Measurements from ENCODE around the gene GRB14. TPM values are rescaled to one million over a fixed set of nuclear protein-coding genes. Genes with fewer than 3 reads are reported as not detected.

GRB14 gene
- total and polyA plus RNA-seq, 7 donors: 0.74 to 30.0 (median 4.8) TPM

DNA sequence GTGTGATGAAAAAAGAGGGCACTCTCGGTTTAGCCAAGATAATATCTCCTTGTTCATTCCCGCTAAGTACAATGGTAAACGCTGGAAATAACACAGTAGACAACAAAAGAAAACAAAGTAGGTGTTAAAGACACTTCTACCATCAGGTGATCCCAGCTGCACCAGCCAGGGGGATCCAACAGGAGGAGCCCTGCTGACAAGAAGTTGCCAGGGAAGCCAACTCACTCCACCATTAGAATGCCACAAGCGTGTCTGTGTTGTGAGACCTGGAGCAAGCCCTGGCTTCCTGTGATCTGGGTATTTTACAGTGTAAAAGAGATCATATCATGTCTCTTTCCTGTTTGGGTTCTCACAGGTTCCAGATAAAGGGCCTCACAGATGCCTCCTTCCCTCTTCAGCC lies 117.0 kb downstream of the GRB14 start:
- Histone ChIP-seq H3K27me3 (ENCODE audit: insufficient read depth in 3 of 3, low read length in 2 of 3) (no peaks in the 10 kb centered on the region), H3K27ac (no peak overlapping the region), H3K9me3 (no peaks in the 10 kb centered on the region), H3K4me3 (no peak overlapping the region), H3K36me3 (ENCODE audit: insufficient read depth in 1 of 2, low read depth in 1 of 2) (no peaks in the 10 kb centered on the region), H3K4me1 (no peaks in the 10 kb centered on the region)
- DNase-seq: no peak
- 88 to 89% (median 89%) methylated on average over 4 of the region's 4 CpGs for WGBS, 3 donors
- ATAC-seq: peak in 1 of 4 donors; percentile 42
- intact Hi-C loops (cut with DNase I): no loop called here
- TF ChIP-seq, protein P1, sequence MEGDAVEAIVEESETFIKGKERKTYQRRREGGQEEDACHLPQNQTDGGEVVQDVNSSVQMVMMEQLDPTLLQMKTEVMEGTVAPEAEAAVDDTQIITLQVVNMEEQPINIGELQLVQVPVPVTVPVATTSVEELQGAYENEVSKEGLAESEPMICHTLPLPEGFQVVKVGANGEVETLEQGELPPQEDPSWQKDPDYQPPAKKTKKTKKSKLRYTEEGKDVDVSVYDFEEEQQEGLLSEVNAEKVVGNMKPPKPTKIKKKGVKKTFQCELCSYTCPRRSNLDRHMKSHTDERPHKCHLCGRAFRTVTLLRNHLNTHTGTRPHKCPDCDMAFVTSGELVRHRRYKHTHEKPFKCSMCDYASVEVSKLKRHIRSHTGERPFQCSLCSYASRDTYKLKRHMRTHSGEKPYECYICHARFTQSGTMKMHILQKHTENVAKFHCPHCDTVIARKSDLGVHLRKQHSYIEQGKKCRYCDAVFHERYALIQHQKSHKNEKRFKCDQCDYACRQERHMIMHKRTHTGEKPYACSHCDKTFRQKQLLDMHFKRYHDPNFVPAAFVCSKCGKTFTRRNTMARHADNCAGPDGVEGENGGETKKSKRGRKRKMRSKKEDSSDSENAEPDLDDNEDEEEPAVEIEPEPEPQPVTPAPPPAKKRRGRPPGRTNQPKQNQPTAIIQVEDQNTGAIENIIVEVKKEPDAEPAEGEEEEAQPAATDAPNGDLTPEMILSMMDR (IDR thresholded peaks at IDR 0.05): no peak

- WGBS, 3 donors: 80 to 86% (median 81%) methylated on average over 2 of the region's 2 CpGs
- Histone ChIP-seq H3K4me1 (no peaks in the 10 kb centered on the region), H3K27ac (no peak overlapping the region), H3K27me3 (ENCODE audit: insufficient read depth in 3 of 3, low read length in 2 of 3) (no peaks in the 10 kb centered on the region), H3K4me3 (no peak overlapping the region), H3K9me3 (no peaks in the 10 kb centered on the region), H3K36me3 (ENCODE audit: insufficient read depth in 1 of 2, low read depth in 1 of 2) (no peaks in the 10 kb centered on the region)
- DNase-seq: no peak
- intact Hi-C loops (cut with DNase I): no loop called here
- TF ChIP-seq, protein P1 (IDR thresholded peaks at IDR 0.05): no peak
- ATAC-seq: no peak
These were observed 122.4 kb downstream of the GRB14 start for GRCh38 chr2:164498836-164499235.

DNA sequence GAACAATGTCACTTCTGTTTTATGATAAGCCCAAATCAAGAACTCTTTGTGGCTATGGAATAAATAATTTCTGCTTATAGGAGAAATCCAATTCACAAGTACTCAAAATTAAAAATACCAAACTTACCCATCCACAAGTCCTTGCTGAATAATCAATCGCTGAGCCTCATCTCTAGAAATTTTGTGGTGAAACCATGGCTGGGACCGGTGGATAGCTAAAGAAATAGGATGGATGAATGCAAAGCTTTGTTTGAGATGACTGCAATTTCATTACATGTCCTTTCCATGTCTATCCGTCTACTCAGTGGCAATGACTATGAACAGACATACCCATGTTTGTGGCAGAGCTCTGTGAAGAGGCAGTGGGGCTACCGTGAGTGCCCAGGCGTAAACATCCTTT lies 124.4 kb downstream of the GRB14 start:
- 88 to 94% (median 92%) methylated on average over 5 of the region's 5 CpGs for WGBS, 3 donors
- Histone ChIP-seq H3K9me3 (no peaks in the 10 kb centered on the region), H3K36me3 (ENCODE audit: insufficient read depth in 1 of 2, low read depth in 1 of 2) (no peaks in the 10 kb centered on the region), H3K27me3 (ENCODE audit: insufficient read depth in 3 of 3, low read length in 2 of 3) (no peaks in the 10 kb centered on the region), H3K4me1 (no peaks in the 10 kb centered on the region), H3K27ac (no peak overlapping the region), H3K4me3 (no peak overlapping the region)
- TF ChIP-seq, protein P1 (IDR thresholded peaks at IDR 0.05): no peak
- no peak for DNase-seq
- intact Hi-C loops (cut with DNase I): no loop called here
- no peak for ATAC-seq

GRCh38 chr2:164496421-164496820 lies 124.9 kb downstream of the GRB14 start:
- Histone ChIP-seq H3K9me3 (no peaks in the 10 kb centered on the region), H3K27ac (no peak overlapping the region), H3K4me3 (no peak overlapping the region), H3K27me3 (ENCODE audit: insufficient read depth in 3 of 3, low read length in 2 of 3) (no peaks in the 10 kb centered on the region), H3K36me3 (ENCODE audit: insufficient read depth in 1 of 2, low read depth in 1 of 2) (no peaks in the 10 kb centered on the region), H3K4me1 (no peaks in the 10 kb centered on the region)
- TF ChIP-seq, protein P1 (IDR thresholded peaks at IDR 0.05): no peak
- ATAC-seq: no peak
- 73 to 92% (median 76%) methylated on average over 3 of the region's 3 CpGs for WGBS, 3 donors
- intact Hi-C loops (cut with DNase I): no loop called here
- DNase-seq: no peak

DNA sequence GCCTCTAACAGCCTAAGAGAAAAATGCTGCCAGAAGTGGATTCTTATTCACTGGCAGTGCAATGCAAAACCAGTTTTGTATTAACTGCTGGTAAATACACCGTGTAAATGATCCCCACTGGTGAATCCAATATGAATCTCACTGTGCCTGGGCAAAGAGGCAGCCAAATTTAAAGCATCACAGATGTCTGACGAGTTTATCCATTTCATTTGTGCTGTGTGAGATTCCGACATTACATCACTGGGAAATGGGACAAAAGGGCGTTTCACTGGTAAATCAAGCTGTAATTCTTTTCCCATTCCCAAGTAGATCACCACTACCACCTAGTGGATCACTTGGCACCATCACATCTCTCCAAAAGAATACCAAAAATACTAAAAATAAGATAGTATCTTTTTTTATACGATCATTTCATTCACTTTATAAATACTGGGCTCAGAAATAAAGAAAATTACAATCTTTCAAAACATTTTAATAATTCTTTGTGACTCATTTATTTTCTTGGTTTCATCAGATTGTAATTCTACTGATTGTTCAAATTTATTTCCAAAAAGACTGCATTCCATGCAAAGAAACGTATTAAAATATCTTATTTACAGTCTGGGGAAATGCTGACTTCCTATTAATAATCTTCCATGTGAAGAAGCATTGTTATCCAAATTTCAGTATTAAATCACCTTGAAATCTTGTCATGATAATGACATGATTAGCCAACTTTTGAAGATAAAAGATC lies 125.6 kb downstream of the GRB14 start:
- H3K36me3 ChIP-seq (ENCODE audit: insufficient read depth in 1 of 2, low read depth in 1 of 2): no peaks in the 10 kb centered on the region
- 24 to 34% (median 25%) methylated on average over 6 of the region's 6 CpGs for WGBS, 3 donors
- no peak for ATAC-seq
- no peak overlapping the region for H3K4me3 ChIP-seq
- intact Hi-C loops (cut with DNase I): no loop called here
- no peaks in the 10 kb centered on the region for H3K9me3 ChIP-seq
- TF ChIP-seq, protein P1 (IDR thresholded peaks at IDR 0.05): peak; percentile 42
- no peak for DNase-seq
- H3K27ac ChIP-seq: no peak overlapping the region
- H3K4me1 ChIP-seq: no peaks in the 10 kb centered on the region
- no peaks in the 10 kb centered on the region for H3K27me3 ChIP-seq (ENCODE audit: insufficient read depth in 3 of 3, low read length in 2 of 3)
